K562 (cell line): ENCODE results near the gene IGF2. TPM values are rescaled to one million over a fixed set of nuclear protein-coding genes. Genes with fewer than 3 reads are reported as not detected.

Experiments used
- GABPB1 ChIP-seq: sonication (generic); formaldehyde crosslinking; IDR thresholded peaks from 2 replicates; pipeline ENCODE4 v1.8.0; 2022; ENCODE audit warnings: mild to moderate bottlenecking, missing genetic modification reagents
- RB1 ChIP-seq: fragments of 450-650 bp; IDR thresholded peaks from 2 replicates; pipeline ENCODE4 v1.6.1; 2017; ENCODE audit warnings: low read depth, mild to moderate bottlenecking
- SMC3 ChIP-seq: conservative IDR thresholded peaks from 2 replicates; pipeline ENCODE4 v1.6.1; 2011; ENCODE audit warnings: low read depth, low read length, improper control_type of control experiment; ENCODE audit not compliant: insufficient read depth
- STAG1 ChIP-seq: sonication (generic); formaldehyde crosslinking; IDR thresholded peaks from 2 replicates; pipeline ENCODE4 v1.5.0; 2020; ENCODE audit warnings: missing genetic modification reagents, borderline replicate concordance
- YY1 ChIP-seq, 3 experiments: IDR thresholded peaks; 2 replicates each; pipeline ENCODE4 v1.6.1; 2011; ENCODE audit warnings: low read length in 2 of 3, mild to moderate bottlenecking in 2 of 3, moderate library complexity in 2 of 3, borderline replicate concordance in 1 of 3, control low read depth in 1 of 3, low read depth in 1 of 3; ENCODE audit not compliant: insufficient read depth in 3 of 3, insufficient replicate concordance in 2 of 3, control insufficient read depth in 1 of 3, insufficient read length in 1 of 3; ENCODE audit errors: extremely low read depth in 1 of 3
- ZC3H4 ChIP-seq: sonication (generic); formaldehyde crosslinking; IDR thresholded peaks from 2 replicates; pipeline ENCODE4 v1.9.0; 2021; ENCODE audit warnings: missing genetic modification reagents, borderline replicate concordance
- polyA plus RNA-seq, 8 experiments: library from polyadenylated mRNA; depleted of rRNA in 4 of 8; stranded (reverse) in 5 of 8; unstranded in 3 of 8; fragments of >200 nt; fragmentation: Nextera tagmentation in 2 of 8; fragmentation: Illumina TruSeq in 1 of 8; extraction: Ambion mirVana in 2 of 8; extraction: Trizol in 1 of 8; gene quantifications; 2 replicates each; pipeline versions ENCODE4 v1.2.1 to v1.2.3, GENCODE V29; 2011 to 2014; ENCODE audit warnings: inconsistent platforms in 1 of 8, missing spikeins in 1 of 8
- total RNA-seq, 7 experiments: library from RNA; depleted of rRNA in 6 of 7; stranded (reverse); fragments of >200 nt in 6 of 7; fragmentation: Illumina TruSeq in 2 of 7; extraction: Trizol in 2 of 7; gene quantifications; 2 replicates each; pipeline versions ENCODE4 v1.2.1 to v1.2.3, GENCODE V29; 2011 to 2021; ENCODE audit warnings: low replicate concordance in 1 of 7
- TF ChIP-seq, protein P1 (sequence below): fragments of 450-650 bp; IDR thresholded peaks from 2 replicates; pipeline ENCODE4 v1.6.1; 2016; ENCODE audit warnings: mild to moderate bottlenecking, moderate library complexity
- TF ChIP-seq, protein P2 (sequence below), 3 experiments: IDR thresholded peaks in 2 of 3; conservative IDR thresholded peaks in 1 of 3; 2 replicates each; pipeline ENCODE4 v1.5.1; 2011 to 2012; ENCODE audit warnings: low read length in 3 of 3, mild to moderate bottlenecking in 3 of 3, control low read depth in 2 of 3, improper control_type of control experiment in 1 of 3, inconsistent platforms in 1 of 3, low read depth in 1 of 3, mixed read lengths in 1 of 3, moderate library complexity in 1 of 3; ENCODE audit not compliant: insufficient read depth in 2 of 3

IGF2 gene
- total and polyA plus RNA-seq, 9 of the 15 experiments (the other 6 are each of a cell fraction or from before 2014, with no cell fraction given) = 0.16 TPM; not detected in 8

DNA sequence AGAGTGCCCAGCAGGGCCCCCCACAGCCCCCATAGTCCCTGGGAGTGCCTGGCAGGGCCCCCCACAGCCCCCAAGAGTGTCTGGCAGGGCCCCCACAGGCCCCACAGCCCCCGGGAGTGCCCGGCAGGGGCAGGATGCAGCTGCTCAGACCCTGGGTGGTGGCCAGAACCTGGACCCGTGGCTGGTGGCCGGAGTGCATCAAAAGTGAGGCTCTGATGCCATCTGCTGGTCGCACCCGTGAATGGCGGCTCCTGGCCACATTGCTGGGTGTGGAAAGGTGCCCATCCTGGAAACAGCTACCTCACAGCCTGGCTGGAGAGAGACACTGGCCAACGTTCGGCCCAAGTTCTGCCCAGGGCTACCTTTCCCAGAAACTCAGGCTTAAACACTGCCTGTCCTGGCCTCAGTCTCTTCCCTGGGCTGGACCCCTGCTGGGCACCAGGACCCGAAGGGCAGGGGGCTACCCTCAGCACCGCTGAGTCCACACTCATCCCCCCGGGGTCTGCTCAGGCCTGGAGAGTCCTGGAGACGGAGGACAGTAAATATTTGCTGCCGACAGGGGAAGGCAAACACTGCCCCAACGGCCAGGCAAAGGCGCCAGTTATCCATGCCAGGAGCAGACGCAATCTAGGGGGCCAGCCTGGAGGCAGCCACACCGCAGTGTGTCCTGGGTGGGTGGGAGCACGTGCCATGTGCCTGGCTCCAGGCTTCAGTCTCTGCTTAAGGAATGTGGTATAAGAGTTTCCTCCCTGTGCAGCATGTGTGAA is 17.4 kb upstream of the IGF2 start (continued):
- TF ChIP-seq, protein P1, sequence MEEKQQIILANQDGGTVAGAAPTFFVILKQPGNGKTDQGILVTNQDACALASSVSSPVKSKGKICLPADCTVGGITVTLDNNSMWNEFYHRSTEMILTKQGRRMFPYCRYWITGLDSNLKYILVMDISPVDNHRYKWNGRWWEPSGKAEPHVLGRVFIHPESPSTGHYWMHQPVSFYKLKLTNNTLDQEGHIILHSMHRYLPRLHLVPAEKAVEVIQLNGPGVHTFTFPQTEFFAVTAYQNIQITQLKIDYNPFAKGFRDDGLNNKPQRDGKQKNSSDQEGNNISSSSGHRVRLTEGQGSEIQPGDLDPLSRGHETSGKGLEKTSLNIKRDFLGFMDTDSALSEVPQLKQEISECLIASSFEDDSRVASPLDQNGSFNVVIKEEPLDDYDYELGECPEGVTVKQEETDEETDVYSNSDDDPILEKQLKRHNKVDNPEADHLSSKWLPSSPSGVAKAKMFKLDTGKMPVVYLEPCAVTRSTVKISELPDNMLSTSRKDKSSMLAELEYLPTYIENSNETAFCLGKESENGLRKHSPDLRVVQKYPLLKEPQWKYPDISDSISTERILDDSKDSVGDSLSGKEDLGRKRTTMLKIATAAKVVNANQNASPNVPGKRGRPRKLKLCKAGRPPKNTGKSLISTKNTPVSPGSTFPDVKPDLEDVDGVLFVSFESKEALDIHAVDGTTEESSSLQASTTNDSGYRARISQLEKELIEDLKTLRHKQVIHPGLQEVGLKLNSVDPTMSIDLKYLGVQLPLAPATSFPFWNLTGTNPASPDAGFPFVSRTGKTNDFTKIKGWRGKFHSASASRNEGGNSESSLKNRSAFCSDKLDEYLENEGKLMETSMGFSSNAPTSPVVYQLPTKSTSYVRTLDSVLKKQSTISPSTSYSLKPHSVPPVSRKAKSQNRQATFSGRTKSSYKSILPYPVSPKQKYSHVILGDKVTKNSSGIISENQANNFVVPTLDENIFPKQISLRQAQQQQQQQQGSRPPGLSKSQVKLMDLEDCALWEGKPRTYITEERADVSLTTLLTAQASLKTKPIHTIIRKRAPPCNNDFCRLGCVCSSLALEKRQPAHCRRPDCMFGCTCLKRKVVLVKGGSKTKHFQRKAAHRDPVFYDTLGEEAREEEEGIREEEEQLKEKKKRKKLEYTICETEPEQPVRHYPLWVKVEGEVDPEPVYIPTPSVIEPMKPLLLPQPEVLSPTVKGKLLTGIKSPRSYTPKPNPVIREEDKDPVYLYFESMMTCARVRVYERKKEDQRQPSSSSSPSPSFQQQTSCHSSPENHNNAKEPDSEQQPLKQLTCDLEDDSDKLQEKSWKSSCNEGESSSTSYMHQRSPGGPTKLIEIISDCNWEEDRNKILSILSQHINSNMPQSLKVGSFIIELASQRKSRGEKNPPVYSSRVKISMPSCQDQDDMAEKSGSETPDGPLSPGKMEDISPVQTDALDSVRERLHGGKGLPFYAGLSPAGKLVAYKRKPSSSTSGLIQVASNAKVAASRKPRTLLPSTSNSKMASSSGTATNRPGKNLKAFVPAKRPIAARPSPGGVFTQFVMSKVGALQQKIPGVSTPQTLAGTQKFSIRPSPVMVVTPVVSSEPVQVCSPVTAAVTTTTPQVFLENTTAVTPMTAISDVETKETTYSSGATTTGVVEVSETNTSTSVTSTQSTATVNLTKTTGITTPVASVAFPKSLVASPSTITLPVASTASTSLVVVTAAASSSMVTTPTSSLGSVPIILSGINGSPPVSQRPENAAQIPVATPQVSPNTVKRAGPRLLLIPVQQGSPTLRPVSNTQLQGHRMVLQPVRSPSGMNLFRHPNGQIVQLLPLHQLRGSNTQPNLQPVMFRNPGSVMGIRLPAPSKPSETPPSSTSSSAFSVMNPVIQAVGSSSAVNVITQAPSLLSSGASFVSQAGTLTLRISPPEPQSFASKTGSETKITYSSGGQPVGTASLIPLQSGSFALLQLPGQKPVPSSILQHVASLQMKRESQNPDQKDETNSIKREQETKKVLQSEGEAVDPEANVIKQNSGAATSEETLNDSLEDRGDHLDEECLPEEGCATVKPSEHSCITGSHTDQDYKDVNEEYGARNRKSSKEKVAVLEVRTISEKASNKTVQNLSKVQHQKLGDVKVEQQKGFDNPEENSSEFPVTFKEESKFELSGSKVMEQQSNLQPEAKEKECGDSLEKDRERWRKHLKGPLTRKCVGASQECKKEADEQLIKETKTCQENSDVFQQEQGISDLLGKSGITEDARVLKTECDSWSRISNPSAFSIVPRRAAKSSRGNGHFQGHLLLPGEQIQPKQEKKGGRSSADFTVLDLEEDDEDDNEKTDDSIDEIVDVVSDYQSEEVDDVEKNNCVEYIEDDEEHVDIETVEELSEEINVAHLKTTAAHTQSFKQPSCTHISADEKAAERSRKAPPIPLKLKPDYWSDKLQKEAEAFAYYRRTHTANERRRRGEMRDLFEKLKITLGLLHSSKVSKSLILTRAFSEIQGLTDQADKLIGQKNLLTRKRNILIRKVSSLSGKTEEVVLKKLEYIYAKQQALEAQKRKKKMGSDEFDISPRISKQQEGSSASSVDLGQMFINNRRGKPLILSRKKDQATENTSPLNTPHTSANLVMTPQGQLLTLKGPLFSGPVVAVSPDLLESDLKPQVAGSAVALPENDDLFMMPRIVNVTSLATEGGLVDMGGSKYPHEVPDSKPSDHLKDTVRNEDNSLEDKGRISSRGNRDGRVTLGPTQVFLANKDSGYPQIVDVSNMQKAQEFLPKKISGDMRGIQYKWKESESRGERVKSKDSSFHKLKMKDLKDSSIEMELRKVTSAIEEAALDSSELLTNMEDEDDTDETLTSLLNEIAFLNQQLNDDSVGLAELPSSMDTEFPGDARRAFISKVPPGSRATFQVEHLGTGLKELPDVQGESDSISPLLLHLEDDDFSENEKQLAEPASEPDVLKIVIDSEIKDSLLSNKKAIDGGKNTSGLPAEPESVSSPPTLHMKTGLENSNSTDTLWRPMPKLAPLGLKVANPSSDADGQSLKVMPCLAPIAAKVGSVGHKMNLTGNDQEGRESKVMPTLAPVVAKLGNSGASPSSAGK = no peak
- TF ChIP-seq, protein P2, sequence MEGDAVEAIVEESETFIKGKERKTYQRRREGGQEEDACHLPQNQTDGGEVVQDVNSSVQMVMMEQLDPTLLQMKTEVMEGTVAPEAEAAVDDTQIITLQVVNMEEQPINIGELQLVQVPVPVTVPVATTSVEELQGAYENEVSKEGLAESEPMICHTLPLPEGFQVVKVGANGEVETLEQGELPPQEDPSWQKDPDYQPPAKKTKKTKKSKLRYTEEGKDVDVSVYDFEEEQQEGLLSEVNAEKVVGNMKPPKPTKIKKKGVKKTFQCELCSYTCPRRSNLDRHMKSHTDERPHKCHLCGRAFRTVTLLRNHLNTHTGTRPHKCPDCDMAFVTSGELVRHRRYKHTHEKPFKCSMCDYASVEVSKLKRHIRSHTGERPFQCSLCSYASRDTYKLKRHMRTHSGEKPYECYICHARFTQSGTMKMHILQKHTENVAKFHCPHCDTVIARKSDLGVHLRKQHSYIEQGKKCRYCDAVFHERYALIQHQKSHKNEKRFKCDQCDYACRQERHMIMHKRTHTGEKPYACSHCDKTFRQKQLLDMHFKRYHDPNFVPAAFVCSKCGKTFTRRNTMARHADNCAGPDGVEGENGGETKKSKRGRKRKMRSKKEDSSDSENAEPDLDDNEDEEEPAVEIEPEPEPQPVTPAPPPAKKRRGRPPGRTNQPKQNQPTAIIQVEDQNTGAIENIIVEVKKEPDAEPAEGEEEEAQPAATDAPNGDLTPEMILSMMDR (IDR thresholded peaks at IDR 0.05 in 2 of 3, conservative IDR thresholded peaks at IDR 0.05 in 1 of 3; ENCODE audit: insufficient read depth in 2 of 3, low read depth in 1 of 3, low read length in 3 of 3) = peak; percentile 74 to 82 (median 76)
- TF ChIP-seq SMC3 (peak; percentile 61; the same call in 1 of the 2 replicates), ZC3H4 (CRISPR knock-in tag) (no peak), GABPB1 (CRISPR knock-in tag) (peak; percentile 21; the same call in 1 of the 2 replicates), RB1 (peak; percentile 59), YY1 (IDR thresholded peaks at IDR 0.05; ENCODE audit: borderline replicate concordance in 1 of 3, control insufficient read depth in 1 of 3, extremely low read depth in 1 of 3, insufficient read depth in 3 of 3, insufficient read length in 1 of 3, insufficient replicate concordance in 2 of 3, low read depth in 1 of 3, low read length in 2 of 3) (peak in 1 of 3 experiments; percentile 44), STAG1 (CRISPR knock-in tag) (peak; percentile 54; the same call in 1 of the 2 replicates)
